ENCODE results near the gene SLC32A1.

SLC32A1 gene

GRCh38 chr20:38725931-38726803 lies 1.9 kb downstream of the SLC32A1 start:
- DNase-seq (ENCODE audit: low read depth in 3 of 3), result peak in 1 of 3 experiments; percentile 53

- DNase-seq (ENCODE audit: low read depth in 3 of 3), result peak; percentile 26 to 78 (median 27)
Measured at GRCh38 chr20:38726804-38727606, 2.7 kb downstream of the SLC32A1 start.

- DNase-seq (ENCODE audit: low read depth in 3 of 3), result no peak
Measured at GRCh38 chr20:38727607-38728190, 3.4 kb downstream of the SLC32A1 start.

- no peak for DNase-seq (ENCODE audit: low read depth in 3 of 3)
Measured at GRCh38 chr20:38728191-38728781, 4.0 kb downstream of the SLC32A1 start.

GRCh38 chr20:38728911-38729642 lies 4.8 kb downstream of the SLC32A1 start:
- DNase-seq (ENCODE audit: low read depth in 3 of 3), result no peak

- DNase-seq (ENCODE audit: low read depth in 3 of 3), result no peak
Measured at GRCh38 chr20:38729767-38730166, 5.5 kb downstream of the SLC32A1 start.

GRCh38 chr20:38730167-38730988 lies 6.1 kb downstream of the SLC32A1 start:
- no peak for DNase-seq (ENCODE audit: low read depth in 3 of 3)

GRCh38 chr20:38730989-38731737 lies 6.9 kb downstream of the SLC32A1 start:
- DNase-seq (ENCODE audit: low read depth in 3 of 3), result peak; percentile 54 to 80 (median 64)

GRCh38 chr20:38731738-38732113 lies 7.4 kb downstream of the SLC32A1 start:
- DNase-seq (ENCODE audit: low read depth in 3 of 3), result no peak

- DNase-seq (ENCODE audit: low read depth in 3 of 3), result no peak
Measured at GRCh38 chr20:38732981-38733380, 8.7 kb downstream of the SLC32A1 start.

GRCh38 chr20:38735172-38735571 lies 10.9 kb downstream of the SLC32A1 start:
- no peak for DNase-seq (ENCODE audit: low read depth in 3 of 3)

GRCh38 chr20:38737887-38738286 lies 13.6 kb downstream of the SLC32A1 start:
- DNase-seq (ENCODE audit: low read depth in 3 of 3), result no peak

- DNase-seq (ENCODE audit: low read depth in 3 of 3), result no peak
Measured at GRCh38 chr20:38745757-38746156, 21.5 kb downstream of the SLC32A1 start.

GRCh38 chr20:38747495-38748096 lies 23.3 kb downstream of the SLC32A1 start:
- DNase-seq (ENCODE audit: low read depth in 3 of 3), result no peak

- peak; percentile 95 to 97 (median 96) for DNase-seq (ENCODE audit: low read depth in 3 of 3)
Measured at GRCh38 chr20:38748097-38748860, 24.0 kb downstream of the SLC32A1 start, which contains the start of gene ACTR5. ACTR5 (plus strand) TSS chr20:38748460; CDS start chr20:38748479, 19 bp downstream.

- peak; percentile 29 to 58 (median 41) for DNase-seq (ENCODE audit: low read depth in 3 of 3)
Measured at GRCh38 chr20:38748861-38749149, 24.5 kb downstream of the SLC32A1 start.

- no peak for DNase-seq (ENCODE audit: low read depth in 3 of 3)
Measured at GRCh38 chr20:38751360-38751976, 27.2 kb downstream of the SLC32A1 start.

GRCh38 chr20:38752029-38752428 lies 27.7 kb downstream of the SLC32A1 start:
- DNase-seq (ENCODE audit: low read depth in 3 of 3), result no peak
